Measurements from ENCODE around the gene MYL6B.

DNA sequence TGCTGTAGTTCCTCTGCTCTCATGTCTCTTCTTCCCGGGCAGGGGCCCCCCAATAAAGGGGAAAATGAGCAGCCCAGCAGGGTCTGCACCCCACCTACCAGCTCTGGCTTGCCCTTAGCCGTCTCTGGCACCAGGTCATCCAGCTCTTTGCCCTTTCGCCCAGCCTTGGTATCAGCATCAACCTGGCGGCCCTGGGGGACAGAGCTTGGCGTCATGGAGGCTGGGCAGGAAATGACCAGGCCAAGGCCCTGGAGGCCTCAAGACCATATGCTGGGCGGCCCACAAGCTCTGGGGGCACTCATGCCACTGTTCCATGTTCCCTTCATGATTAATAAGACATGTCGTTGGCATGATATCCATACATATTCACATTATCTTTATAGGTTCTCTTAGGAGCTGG lies 20.5 kb downstream of the MYL6B start:
- TF ChIP-seq, protein P1, sequence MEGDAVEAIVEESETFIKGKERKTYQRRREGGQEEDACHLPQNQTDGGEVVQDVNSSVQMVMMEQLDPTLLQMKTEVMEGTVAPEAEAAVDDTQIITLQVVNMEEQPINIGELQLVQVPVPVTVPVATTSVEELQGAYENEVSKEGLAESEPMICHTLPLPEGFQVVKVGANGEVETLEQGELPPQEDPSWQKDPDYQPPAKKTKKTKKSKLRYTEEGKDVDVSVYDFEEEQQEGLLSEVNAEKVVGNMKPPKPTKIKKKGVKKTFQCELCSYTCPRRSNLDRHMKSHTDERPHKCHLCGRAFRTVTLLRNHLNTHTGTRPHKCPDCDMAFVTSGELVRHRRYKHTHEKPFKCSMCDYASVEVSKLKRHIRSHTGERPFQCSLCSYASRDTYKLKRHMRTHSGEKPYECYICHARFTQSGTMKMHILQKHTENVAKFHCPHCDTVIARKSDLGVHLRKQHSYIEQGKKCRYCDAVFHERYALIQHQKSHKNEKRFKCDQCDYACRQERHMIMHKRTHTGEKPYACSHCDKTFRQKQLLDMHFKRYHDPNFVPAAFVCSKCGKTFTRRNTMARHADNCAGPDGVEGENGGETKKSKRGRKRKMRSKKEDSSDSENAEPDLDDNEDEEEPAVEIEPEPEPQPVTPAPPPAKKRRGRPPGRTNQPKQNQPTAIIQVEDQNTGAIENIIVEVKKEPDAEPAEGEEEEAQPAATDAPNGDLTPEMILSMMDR (IDR thresholded peaks at IDR 0.05): no peak
- TF ChIP-seq POLR2A (IDR thresholded peaks at IDR 0.05) (no peak), EP300 (IDR thresholded peaks at IDR 0.05) (no peak)

Measured in tibial nerve (tissue), 4 donors.